PC-9 (cell line): Measurements from ENCODE around the gene TTC28.

Experiments
- EZH2 ChIP-seq: fragments of 200-600 bp; sonication (generic); IDR thresholded peaks from 2 replicates; pipeline ENCODE4 v1.8.0; 2017; ENCODE audit warnings: antibody characterized with exemption, low read depth
- TF ChIP-seq, protein P1 (sequence below): fragments of 200-600 bp; sonication (generic); conservative IDR thresholded peaks from 2 replicates; pipeline ENCODE4 v1.6.1; 2017; ENCODE audit warnings: mixed run types, antibody characterized with exemption, mild to moderate bottlenecking, moderate library complexity

DNA sequence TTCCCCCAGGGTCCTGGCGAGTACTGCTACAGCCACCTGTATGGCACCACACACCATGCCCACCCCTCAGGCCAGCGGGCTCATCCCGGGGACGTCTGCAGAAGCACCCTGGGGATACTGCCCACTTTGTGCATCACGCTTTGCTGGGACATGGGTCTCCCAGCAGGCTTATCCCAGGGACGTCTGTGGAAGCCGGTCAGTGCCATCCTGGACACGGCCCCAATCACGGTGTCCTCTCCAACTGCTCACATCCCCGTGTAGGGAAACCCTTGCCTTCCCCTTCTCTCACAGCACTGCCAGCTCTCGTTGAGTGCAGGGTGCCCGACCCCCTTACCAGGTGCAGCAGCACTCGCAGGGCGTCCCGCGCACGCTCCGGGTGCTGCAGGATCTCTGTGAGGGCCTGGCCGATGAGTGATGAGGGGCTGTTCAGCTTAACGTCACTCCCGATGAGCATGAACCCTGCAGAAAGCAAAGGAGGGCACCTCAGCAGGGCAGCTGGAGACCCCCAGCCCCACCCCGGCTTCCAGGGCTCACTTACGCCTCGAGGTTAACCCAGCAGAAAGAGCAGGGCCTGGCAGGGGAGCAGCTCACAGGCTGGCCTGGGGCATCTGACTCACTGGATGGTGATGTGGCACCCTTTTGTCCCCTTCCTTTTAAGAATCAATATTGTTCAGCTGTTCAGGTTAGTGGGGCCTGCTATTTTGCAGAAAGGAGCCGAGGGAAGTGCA lies 683.7 kb downstream of the TTC28 start:
- TF ChIP-seq, protein P1, sequence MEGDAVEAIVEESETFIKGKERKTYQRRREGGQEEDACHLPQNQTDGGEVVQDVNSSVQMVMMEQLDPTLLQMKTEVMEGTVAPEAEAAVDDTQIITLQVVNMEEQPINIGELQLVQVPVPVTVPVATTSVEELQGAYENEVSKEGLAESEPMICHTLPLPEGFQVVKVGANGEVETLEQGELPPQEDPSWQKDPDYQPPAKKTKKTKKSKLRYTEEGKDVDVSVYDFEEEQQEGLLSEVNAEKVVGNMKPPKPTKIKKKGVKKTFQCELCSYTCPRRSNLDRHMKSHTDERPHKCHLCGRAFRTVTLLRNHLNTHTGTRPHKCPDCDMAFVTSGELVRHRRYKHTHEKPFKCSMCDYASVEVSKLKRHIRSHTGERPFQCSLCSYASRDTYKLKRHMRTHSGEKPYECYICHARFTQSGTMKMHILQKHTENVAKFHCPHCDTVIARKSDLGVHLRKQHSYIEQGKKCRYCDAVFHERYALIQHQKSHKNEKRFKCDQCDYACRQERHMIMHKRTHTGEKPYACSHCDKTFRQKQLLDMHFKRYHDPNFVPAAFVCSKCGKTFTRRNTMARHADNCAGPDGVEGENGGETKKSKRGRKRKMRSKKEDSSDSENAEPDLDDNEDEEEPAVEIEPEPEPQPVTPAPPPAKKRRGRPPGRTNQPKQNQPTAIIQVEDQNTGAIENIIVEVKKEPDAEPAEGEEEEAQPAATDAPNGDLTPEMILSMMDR, result no peak
- no peak for TF ChIP-seq EZH2
